Measurements from ENCODE around the gene SMIM1. TPM values are rescaled to one million over a fixed set of nuclear protein-coding genes. Genes with fewer than 3 reads are reported as not detected.

The SMIM1 gene
- polyA plus RNA-seq, 1 experiment: 1.0 TPM

GRCh38 chr1:3743421-3743820 is 29.1 kb upstream of the SMIM1 start:
- TF ChIP-seq, protein P1, sequence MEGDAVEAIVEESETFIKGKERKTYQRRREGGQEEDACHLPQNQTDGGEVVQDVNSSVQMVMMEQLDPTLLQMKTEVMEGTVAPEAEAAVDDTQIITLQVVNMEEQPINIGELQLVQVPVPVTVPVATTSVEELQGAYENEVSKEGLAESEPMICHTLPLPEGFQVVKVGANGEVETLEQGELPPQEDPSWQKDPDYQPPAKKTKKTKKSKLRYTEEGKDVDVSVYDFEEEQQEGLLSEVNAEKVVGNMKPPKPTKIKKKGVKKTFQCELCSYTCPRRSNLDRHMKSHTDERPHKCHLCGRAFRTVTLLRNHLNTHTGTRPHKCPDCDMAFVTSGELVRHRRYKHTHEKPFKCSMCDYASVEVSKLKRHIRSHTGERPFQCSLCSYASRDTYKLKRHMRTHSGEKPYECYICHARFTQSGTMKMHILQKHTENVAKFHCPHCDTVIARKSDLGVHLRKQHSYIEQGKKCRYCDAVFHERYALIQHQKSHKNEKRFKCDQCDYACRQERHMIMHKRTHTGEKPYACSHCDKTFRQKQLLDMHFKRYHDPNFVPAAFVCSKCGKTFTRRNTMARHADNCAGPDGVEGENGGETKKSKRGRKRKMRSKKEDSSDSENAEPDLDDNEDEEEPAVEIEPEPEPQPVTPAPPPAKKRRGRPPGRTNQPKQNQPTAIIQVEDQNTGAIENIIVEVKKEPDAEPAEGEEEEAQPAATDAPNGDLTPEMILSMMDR (IDR thresholded peaks at IDR 0.05; ENCODE audit: insufficient read depth, low read depth, low read length): no peak
- Histone ChIP-seq H3K36me3 (ENCODE audit: control insufficient read depth, insufficient read depth, low read length) (peaks cover 11% of the 10 kb centered on the region), H3K27me3 (ENCODE audit: control insufficient read depth, insufficient read depth, low read length) (no peaks in the 10 kb centered on the region), H3K4me3 (ENCODE audit: low read depth, low read length) (no peak overlapping the region)
- CTCF ChIA-PET: interaction anchor here (1.9 kb wide), 1 partner anchor 19 kb away, joined by 9 read pairs; no protein-coding TSS in a partner anchor
- no peak for DNase-seq (ENCODE audit: low read depth)
- POLR2A ChIA-PET: no interaction called here

GRCh38 chr1:3743826-3744225 is 28.7 kb upstream of the SMIM1 start:
- ChIA-PET CTCF (interaction anchor here (1.9 kb wide), 1 partner anchor 19 kb away, joined by 9 read pairs; no protein-coding TSS in a partner anchor), POLR2A (no interaction called here)
- Histone ChIP-seq H3K36me3 (ENCODE audit: control insufficient read depth, insufficient read depth, low read length) (peaks cover 9% of the 10 kb centered on the region), H3K4me3 (ENCODE audit: low read depth, low read length) (no peak overlapping the region), H3K27me3 (ENCODE audit: control insufficient read depth, insufficient read depth, low read length) (no peaks in the 10 kb centered on the region)
- no peak for DNase-seq (ENCODE audit: low read depth)
- TF ChIP-seq, protein P1 (IDR thresholded peaks at IDR 0.05; ENCODE audit: insufficient read depth, low read depth, low read length): no peak

- TF ChIP-seq, protein P1 (IDR thresholded peaks at IDR 0.05; ENCODE audit: insufficient read depth, low read depth, low read length): no peak
- Histone ChIP-seq H3K36me3 (ENCODE audit: control insufficient read depth, insufficient read depth, low read length) (peaks cover 8% of the 10 kb centered on the region), H3K27me3 (ENCODE audit: control insufficient read depth, insufficient read depth, low read length) (no peaks in the 10 kb centered on the region), H3K4me3 (ENCODE audit: low read depth, low read length) (no peak overlapping the region)
- DNase-seq (ENCODE audit: low read depth): no peak
- ChIA-PET CTCF (interaction anchor here (1.1 kb wide), 1 partner anchor 11 kb away, joined by 3 read pairs; no protein-coding TSS in a partner anchor), POLR2A (no interaction called here)
These were observed 27.9 kb upstream of the SMIM1 start for GRCh38 chr1:3744646-3745045.

GRCh38 chr1:3745071-3745470 is 27.5 kb upstream of the SMIM1 start:
- Histone ChIP-seq H3K36me3 (ENCODE audit: control insufficient read depth, insufficient read depth, low read length) (peaks cover 7% of the 10 kb centered on the region), H3K4me3 (ENCODE audit: low read depth, low read length) (no peak overlapping the region), H3K27me3 (ENCODE audit: control insufficient read depth, insufficient read depth, low read length) (no peaks in the 10 kb centered on the region)
- TF ChIP-seq, protein P1 (IDR thresholded peaks at IDR 0.05; ENCODE audit: insufficient read depth, low read depth, low read length): no peak
- no peak for DNase-seq (ENCODE audit: low read depth)
- ChIA-PET POLR2A (no interaction called here), CTCF (interaction anchor here (0.8 to 1.1 kb wide), 2 partner anchors 11 to 20 kb away, joined by 3 read pairs; no protein-coding TSS in a partner anchor)

GRCh38 chr1:3745590-3746381 is 26.8 kb upstream of the SMIM1 start:
- Histone ChIP-seq H3K36me3 (ENCODE audit: control insufficient read depth, insufficient read depth, low read length) (peaks cover 6% of the 10 kb centered on the region), H3K4me3 (ENCODE audit: low read depth, low read length) (no peak overlapping the region), H3K27me3 (ENCODE audit: control insufficient read depth, insufficient read depth, low read length) (0 out of 2 replicates have a peak, but pooled peaks cover 2% of the 10 kb centered on the region)
- POLR2A ChIA-PET: no interaction called here
- CTCF ChIA-PET: interaction anchor here (0.8 to 1.1 kb wide), 3 partner anchors 12 to 293 kb away, joined by 3 read pairs; no protein-coding TSS in a partner anchor
- DNase-seq (ENCODE audit: low read depth): no peak
- TF ChIP-seq, protein P1 (IDR thresholded peaks at IDR 0.05; ENCODE audit: insufficient read depth, low read depth, low read length): no peak
